ENCODE results near the gene C5AR2.
A peak's percentile ranks its signal among the peaks of the same experiment; 100 is the strongest.

Gene C5AR2

GRCh38 chr19:47390533-47391488 is 58.8 kb downstream of the C5AR2 start:
- no peak for DNase-seq

- peak; percentile 27 for DNase-seq
Observed at GRCh38 chr19:47391510-47392223, 59.7 kb downstream of the C5AR2 start.
